K562 (cell line): ENCODE data around the gene MIR17HG.

Source experiments
- CHD1 ChIP-seq: fragments of 200-600 bp; sonication (generic); IDR thresholded peaks from one replicate; pipeline ENCODE4 v1.6.1; 2012; ENCODE audit warnings: mild to moderate bottlenecking, moderate library complexity, low read length, inconsistent platforms
- KDM1A ChIP-seq, 2 experiments: fragments of 450-650 bp; IDR thresholded peaks; 2 replicates each; pipeline ENCODE4 v1.6.1; 2016; ENCODE audit warnings: mild to moderate bottlenecking in 2 of 2
- KLF1 ChIP-seq: fragments of 450-650 bp; IDR thresholded peaks from 2 replicates; pipeline ENCODE4 v1.6.1; 2016; ENCODE audit warnings: missing genetic modification characterization, missing compliant biosample characterization
- MIER1 ChIP-seq: fragments of 450-650 bp; IDR thresholded peaks from 2 replicates; pipeline ENCODE4 v1.6.1; 2016; ENCODE audit warnings: antibody characterized with exemption, mild to moderate bottlenecking, low read depth
- POLR2A ChIP-seq: fragments of 450-650 bp; conservative IDR thresholded peaks from 2 replicates; pipeline ENCODE4 v1.6.1; 2016
- RBM25 ChIP-seq: fragments of 200-400 bp; formaldehyde crosslinking; IDR thresholded peaks from 2 replicates; pipeline ENCODE4 v1.6.1; 2018; ENCODE audit warnings: low read length, low read depth, moderate library complexity; ENCODE audit not compliant: severe bottlenecking
- SMAD1 ChIP-seq: fragments of 150-350 bp; IDR thresholded peaks from 2 replicates; pipeline ENCODE4 v1.6.1; 2014; ENCODE audit warnings: low read length, low read depth; ENCODE audit not compliant: partially characterized antibody
- YY1 ChIP-seq, 3 experiments: IDR thresholded peaks; 2 replicates each; pipeline ENCODE4 v1.6.1; 2011; ENCODE audit warnings: low read length in 2 of 3, mild to moderate bottlenecking in 2 of 3, moderate library complexity in 2 of 3, borderline replicate concordance in 1 of 3, control low read depth in 1 of 3, low read depth in 1 of 3; ENCODE audit not compliant: insufficient read depth in 3 of 3, insufficient replicate concordance in 2 of 3, control insufficient read depth in 1 of 3, insufficient read length in 1 of 3; ENCODE audit errors: extremely low read depth in 1 of 3
- ZNF639 ChIP-seq, 2 experiments: fragments of 200-800 bp in 1 of 2; sonication (Bioruptor generic) in 1 of 2; sonication (generic) in 1 of 2; formaldehyde crosslinking in 1 of 2; IDR thresholded peaks in 1 of 2; conservative IDR thresholded peaks in 1 of 2; 2 replicates each; pipeline versions ENCODE4 v1.5.0 to v1.6.1; 2016 to 2020; ENCODE audit warnings: missing compliant biosample characterization in 1 of 2, missing genetic modification characterization in 1 of 2, missing genetic modification reagents in 1 of 2
- TF ChIP-seq, protein P1 (sequence below), 3 experiments: IDR thresholded peaks in 2 of 3; conservative IDR thresholded peaks in 1 of 3; 2 replicates each; pipeline ENCODE4 v1.5.1; 2011 to 2012; ENCODE audit warnings: low read length in 3 of 3, mild to moderate bottlenecking in 3 of 3, control low read depth in 2 of 3, improper control_type of control experiment in 1 of 3, inconsistent platforms in 1 of 3, low read depth in 1 of 3, mixed read lengths in 1 of 3, moderate library complexity in 1 of 3; ENCODE audit not compliant: insufficient read depth in 2 of 3
- TF ChIP-seq, protein P2 (sequence below): fragments of 250-450 bp; sonication (Bioruptor Pico); IDR thresholded peaks from 2 replicates; pipeline ENCODE4 v1.9.0; 2021; ENCODE audit warnings: mild to moderate bottlenecking, inconsistent platforms
- TF ChIP-seq, protein P3 (sequence below): sonication (generic); formaldehyde crosslinking; IDR thresholded peaks from 2 replicates; pipeline ENCODE4 v1.8.0; 2022; ENCODE audit warnings: missing genetic modification reagents, mild to moderate bottlenecking, moderate library complexity, borderline replicate concordance

DNA sequence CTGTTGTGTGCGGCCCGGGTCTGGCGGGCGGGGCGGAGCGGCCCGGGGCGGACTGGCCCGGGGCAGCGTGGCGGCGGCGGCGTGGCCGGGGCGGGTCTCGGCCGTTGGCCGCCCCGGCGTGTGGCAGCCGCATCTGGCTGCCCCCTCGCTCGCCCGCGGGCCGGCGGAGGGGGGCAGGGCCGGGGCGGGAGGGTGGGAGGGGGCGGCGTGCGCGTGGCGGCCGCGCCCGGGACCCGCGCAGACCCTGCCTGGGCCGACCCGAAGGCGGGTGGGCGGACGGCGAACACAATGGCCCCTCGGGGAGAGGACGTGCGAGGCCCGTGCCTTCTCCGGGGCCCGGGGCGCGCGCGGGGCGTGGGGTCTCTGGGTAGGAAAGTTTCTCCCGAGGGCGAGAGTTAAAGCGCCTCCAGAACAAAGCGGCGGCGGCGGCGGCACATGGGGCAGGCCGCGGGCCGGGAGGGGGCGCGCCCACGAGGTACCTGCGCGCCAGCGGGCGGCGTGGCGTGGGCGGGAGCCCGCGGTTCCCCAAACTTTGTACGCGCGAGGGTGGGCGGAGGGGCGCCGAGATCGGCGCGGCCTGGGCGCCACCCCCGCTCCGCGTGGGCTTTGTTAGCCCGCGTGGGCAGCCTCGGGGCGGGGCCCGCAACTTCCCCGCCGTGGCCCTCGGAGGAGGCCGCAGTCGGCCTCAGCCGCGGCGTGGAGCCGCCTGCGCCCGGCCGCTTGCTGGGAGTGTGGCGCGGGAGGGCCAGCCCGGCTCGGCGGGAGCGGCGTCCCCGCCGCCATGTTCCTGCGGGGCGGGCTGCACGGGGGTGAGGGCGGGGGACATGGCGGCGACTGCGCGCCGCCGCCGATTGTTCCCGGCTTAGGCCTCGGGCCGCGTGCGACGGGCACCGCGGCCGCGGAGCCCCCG lies 764 bp downstream of the MIR17HG start:
- TF ChIP-seq ZNF639 (CRISPR knock-in tag; conservative IDR thresholded peaks at IDR 0.05 in 1 of 2, IDR thresholded peaks at IDR 0.05 in 1 of 2), result no peak
- TF ChIP-seq KDM1A (IDR thresholded peaks at IDR 0.05), result no peak
- TF ChIP-seq, protein P1, sequence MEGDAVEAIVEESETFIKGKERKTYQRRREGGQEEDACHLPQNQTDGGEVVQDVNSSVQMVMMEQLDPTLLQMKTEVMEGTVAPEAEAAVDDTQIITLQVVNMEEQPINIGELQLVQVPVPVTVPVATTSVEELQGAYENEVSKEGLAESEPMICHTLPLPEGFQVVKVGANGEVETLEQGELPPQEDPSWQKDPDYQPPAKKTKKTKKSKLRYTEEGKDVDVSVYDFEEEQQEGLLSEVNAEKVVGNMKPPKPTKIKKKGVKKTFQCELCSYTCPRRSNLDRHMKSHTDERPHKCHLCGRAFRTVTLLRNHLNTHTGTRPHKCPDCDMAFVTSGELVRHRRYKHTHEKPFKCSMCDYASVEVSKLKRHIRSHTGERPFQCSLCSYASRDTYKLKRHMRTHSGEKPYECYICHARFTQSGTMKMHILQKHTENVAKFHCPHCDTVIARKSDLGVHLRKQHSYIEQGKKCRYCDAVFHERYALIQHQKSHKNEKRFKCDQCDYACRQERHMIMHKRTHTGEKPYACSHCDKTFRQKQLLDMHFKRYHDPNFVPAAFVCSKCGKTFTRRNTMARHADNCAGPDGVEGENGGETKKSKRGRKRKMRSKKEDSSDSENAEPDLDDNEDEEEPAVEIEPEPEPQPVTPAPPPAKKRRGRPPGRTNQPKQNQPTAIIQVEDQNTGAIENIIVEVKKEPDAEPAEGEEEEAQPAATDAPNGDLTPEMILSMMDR (IDR thresholded peaks at IDR 0.05 in 2 of 3, conservative IDR thresholded peaks at IDR 0.05 in 1 of 3; ENCODE audit: insufficient read depth in 2 of 3, low read depth in 1 of 3, low read length in 3 of 3), result no peak
- TF ChIP-seq, protein P2, sequence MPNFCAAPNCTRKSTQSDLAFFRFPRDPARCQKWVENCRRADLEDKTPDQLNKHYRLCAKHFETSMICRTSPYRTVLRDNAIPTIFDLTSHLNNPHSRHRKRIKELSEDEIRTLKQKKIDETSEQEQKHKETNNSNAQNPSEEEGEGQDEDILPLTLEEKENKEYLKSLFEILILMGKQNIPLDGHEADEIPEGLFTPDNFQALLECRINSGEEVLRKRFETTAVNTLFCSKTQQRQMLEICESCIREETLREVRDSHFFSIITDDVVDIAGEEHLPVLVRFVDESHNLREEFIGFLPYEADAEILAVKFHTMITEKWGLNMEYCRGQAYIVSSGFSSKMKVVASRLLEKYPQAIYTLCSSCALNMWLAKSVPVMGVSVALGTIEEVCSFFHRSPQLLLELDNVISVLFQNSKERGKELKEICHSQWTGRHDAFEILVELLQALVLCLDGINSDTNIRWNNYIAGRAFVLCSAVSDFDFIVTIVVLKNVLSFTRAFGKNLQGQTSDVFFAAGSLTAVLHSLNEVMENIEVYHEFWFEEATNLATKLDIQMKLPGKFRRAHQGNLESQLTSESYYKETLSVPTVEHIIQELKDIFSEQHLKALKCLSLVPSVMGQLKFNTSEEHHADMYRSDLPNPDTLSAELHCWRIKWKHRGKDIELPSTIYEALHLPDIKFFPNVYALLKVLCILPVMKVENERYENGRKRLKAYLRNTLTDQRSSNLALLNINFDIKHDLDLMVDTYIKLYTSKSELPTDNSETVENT (CRISPR knock-in tag), result no peak
- TF ChIP-seq KLF1 (tag), result no peak
- no peak for TF ChIP-seq CHD1
- no peak for TF ChIP-seq POLR2A
- no peak for TF ChIP-seq MIER1
- TF ChIP-seq, protein P3, sequence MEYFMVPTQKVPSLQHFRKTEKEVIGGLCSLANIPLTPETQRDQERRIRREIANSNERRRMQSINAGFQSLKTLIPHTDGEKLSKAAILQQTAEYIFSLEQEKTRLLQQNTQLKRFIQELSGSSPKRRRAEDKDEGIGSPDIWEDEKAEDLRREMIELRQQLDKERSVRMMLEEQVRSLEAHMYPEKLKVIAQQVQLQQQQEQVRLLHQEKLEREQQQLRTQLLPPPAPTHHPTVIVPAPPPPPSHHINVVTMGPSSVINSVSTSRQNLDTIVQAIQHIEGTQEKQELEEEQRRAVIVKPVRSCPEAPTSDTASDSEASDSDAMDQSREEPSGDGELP (CRISPR knock-in tag), result no peak
- no peak for TF ChIP-seq YY1 (IDR thresholded peaks at IDR 0.05; ENCODE audit: borderline replicate concordance in 1 of 3, control insufficient read depth in 1 of 3, extremely low read depth in 1 of 3, insufficient read depth in 3 of 3, insufficient read length in 1 of 3, insufficient replicate concordance in 2 of 3, low read depth in 1 of 3, low read length in 2 of 3)
- TF ChIP-seq SMAD1, result no peak
- TF ChIP-seq RBM25, result no peak
